Non-pigmented ciliary epithelial cell (primary cell): ENCODE measurements around the gene CPA2.

Experiments used
- DNase-seq: peaks from one replicate; pipeline ENCODE4 v3.0.0-alpha.2; 2010; ENCODE audit warnings: low read depth

Gene CPA2

GRCh38 chr7:130254555-130254954 is 12.1 kb upstream of the CPA2 start:
- DNase-seq = no peak

DNA sequence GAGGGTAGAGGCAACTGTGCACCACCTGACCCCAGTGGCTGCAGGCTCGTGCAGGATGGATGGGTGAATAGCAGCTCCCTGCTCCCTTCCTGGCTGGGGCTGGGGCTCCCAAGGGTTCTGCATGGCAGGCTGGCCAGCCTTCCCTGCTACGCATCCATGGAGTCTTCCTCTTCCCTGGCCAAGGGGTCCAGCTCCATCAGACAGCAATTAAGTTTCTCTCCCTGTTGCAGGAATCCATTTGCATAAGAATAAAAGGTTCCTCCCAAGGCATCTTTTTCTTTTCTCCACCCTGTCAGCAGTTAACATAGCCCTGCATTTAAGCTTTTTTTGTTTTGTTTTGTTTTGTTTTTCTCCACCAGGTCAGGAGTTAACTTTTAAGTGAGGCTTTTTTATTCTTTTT is 10.0 kb upstream of the CPA2 start:
- DNase-seq = no peak

DNA sequence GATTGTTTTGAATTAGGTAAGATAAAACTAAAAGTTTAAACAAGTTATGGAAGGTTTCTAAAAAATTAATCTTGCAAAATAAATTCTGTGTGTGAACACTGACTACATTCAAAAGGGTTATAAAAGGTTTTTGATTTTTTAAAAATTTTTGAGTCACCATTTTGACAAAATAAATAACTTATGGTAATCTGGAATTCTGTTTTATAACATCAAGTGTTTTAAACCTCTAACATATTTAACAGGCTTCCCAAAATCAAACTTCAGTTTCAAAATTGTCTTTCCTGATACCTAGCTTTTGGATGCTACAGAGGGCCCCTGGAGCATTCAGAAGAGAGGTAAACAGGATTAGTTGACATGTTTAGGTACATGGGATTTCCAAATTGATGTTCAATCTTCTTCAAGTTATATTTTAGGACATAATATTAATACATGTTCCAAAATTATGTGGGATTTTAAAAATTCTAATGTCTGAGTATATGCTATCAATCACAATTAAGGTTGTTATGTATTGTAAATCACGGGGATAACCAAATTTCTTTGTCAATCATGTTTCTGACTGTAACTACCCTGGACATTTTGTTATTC is 8.1 kb upstream of the CPA2 start:
- DNase-seq = no peak

DNA sequence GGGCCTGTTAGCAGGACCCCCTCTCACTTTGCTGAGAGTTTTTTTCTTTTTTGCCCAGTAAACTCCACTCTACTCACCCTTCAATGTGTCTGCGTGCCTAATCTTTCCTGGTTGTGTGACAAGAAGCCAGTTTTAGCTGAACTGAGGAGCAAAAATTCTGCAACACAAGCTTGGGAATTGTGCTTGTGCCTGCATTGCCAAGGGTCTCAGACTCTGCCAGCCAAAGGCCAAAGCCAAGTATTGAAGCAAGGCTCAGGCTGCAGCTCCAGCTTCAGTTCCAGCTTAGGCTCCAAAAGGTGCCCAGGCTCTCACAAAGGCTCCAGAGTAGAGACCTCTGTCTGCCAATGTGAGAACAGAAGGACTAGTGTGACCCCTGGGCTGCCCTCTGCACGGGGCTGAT is 4.2 kb upstream of the CPA2 start:
- DNase-seq = no peak

- no peak for DNase-seq
Measured at GRCh38 chr7:130263130-130263529, 3.5 kb upstream of the CPA2 start.

- no peak for DNase-seq
Measured at GRCh38 chr7:130266961-130267321, 278 bp downstream of the CPA2 start.

GRCh38 chr7:130268463-130269317 is 2.0 kb downstream of the CPA2 start:
- DNase-seq = no peak

DNA sequence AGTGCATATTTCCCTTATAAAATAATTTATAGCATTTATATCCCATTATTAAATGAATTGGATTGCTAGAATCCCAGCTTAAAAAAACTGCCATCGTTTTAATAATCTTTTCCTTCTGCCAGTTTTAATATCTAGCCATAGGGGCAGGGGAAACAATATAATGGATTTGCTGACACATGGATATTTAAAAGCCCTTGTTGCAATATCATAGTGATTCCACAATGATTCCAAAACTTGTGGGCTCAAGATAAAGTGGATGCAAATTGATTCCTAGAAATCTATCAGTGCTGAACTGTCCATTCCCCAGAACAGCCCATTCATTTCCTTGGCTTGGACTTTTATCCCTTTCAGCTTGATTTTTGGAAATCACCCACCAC is 2.6 kb downstream of the CPA2 start:
- no peak for DNase-seq

- no peak for DNase-seq
Measured at GRCh38 chr7:130270947-130271800, 4.5 kb downstream of the CPA2 start.

GRCh38 chr7:130272381-130273080 is 5.9 kb downstream of the CPA2 start:
- no peak for DNase-seq

GRCh38 chr7:130273081-130273932 is 6.6 kb downstream of the CPA2 start:
- no peak for DNase-seq

DNA sequence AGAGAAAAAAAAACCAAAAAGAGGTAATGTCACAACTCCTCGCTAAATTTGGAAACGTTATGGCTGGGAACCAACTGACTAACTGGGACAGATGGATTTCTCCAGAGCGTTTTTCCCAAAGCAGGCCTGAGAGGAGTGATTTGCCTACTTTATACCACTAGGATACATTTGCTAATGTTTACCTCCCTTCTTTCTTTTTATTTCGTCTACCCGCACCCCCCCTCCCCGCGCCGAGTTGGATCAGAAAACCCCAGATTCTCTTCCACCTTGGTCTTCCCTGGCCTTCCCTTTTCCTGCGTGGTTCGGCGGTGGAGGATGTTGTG is 7.2 kb downstream of the CPA2 start:
- no peak for DNase-seq

DNA sequence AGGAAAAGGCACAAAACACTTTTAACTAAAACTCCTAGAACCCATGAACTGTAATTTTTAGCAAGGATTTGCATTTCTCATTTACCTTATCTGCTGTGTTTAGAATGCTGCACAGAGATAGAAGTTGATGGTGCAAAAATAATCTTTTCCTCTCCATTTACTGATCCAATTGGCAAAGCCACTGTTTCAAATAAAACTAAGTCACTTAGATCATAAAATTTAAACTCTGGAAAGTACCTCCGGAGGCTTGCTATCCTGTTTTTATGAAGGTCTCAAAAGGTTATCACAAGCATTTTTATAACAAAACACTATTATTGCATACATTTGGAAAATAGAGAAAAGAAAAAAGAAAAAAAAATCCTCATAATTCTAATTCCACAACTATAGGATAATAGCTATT is 7.6 kb downstream of the CPA2 start:
- DNase-seq = no peak

GRCh38 chr7:130274983-130275591 is 8.4 kb downstream of the CPA2 start:
- DNase-seq = no peak

DNA sequence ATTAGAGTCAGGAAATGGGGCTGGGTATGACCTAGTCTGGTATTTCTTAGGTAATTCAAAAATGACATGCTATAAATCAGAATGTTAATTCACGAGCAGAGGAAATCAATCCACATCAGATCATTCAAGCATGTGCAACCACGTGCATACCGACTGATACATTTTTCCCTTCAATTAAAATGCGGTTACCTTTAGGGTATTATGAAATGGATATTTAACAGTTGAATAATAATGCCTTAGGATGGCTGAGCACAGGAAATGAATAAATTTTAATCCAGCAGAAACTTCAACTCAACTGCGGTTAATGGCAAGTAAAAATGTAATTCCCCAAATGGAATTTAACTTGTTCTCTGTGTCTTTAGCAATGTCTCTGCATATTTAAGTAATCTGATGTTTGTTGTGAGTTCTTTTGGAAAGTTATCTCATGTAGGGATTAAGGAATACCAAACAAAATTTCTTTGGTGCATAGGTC is 9.2 kb downstream of the CPA2 start:
- no peak for DNase-seq

- DNase-seq = no peak
Measured at GRCh38 chr7:130276796-130277762, 10.4 kb downstream of the CPA2 start.

GRCh38 chr7:130277763-130278643 is 11.3 kb downstream of the CPA2 start:
- no peak for DNase-seq

GRCh38 chr7:130278860-130279259 is 12.2 kb downstream of the CPA2 start:
- DNase-seq = peak; percentile 79

DNA sequence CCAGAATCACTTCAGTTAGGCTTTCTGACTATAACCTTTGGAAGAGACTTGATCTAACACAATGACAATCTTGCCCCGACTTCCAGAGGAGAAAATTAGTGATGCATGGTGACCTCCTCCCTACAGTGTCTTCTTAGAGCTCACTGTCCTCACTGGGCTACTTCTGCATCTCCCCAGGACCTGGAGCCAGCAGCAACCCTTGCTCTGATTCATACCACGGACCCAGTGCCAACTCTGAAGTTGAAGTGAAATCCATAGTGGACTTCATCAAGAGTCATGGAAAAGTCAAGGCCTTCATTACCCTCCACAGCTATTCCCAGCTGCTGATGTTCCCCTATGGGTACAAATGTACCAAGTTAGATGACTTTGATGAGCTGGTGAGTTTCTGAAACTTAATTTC is 12.6 kb downstream of the CPA2 start:
- no peak for DNase-seq
